GM21360 (cell line): ENCODE results near the gene FBLN2.
"Not testable (repeated sequence)": the region's sequence is repeated elsewhere in the genome, so short reads cannot be mapped to it uniquely, and the experiment has no call there.

Experiments
- ATAC-seq: cut with Tn5 transposase; IDR thresholded peaks from one replicate; pipeline ENCODE4 v1.9.1; 2021; ENCODE audit warnings: mild to moderate bottlenecking, moderate library complexity; ENCODE audit not compliant: unreplicated experiment

The FBLN2 gene

DNA sequence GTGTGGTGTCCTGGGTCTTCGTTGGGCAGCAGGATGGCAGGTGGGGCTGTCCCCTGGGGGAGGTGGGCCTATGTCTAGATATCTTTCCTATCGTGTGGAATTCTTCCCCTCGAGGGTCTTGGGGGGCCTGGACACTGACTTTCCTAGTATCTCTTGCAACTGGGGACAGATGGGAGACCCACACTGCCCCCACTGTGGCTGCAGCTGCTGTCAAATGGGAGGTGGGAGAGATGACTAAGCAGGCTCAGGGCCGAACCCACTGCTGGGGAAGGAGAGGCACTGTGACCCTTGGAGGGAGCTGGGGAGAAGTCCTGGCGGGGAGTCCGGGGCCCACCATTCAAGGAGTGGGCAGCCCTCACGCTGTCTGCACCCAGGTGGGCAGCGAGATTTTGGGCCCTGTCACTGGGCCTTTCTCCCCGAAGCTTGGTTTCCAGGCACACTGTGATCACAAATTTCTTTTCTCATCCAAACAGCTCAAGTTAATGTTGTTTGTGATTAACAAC lies 2.9 kb upstream of the FBLN2 start:
- no peak for ATAC-seq

DNA sequence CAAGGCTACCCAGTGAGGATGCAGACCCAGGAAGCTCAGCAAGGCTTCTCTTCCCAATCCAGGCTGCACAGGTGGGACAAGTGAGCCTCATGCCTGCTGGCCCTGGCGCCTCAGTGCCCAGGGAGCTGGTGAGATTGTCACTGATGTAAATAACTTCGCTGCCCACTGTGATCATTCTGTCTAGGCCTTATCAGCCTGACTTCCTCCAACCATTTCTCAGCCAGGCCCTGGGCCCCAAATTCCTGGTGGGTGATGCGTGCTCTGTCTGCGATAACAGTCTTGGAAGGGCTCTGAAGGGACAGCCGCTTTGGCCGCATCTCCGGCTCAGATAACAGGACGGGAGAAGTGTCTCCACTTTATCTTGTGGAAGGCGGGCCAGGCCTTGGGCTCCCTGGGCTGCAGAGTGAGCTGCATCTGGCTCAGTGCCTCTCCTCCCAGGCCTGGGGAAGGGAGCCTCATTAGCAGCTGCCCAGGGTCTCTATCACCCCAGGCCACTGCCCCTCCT lies 2.2 kb upstream of the FBLN2 start:
- no peak for ATAC-seq

DNA sequence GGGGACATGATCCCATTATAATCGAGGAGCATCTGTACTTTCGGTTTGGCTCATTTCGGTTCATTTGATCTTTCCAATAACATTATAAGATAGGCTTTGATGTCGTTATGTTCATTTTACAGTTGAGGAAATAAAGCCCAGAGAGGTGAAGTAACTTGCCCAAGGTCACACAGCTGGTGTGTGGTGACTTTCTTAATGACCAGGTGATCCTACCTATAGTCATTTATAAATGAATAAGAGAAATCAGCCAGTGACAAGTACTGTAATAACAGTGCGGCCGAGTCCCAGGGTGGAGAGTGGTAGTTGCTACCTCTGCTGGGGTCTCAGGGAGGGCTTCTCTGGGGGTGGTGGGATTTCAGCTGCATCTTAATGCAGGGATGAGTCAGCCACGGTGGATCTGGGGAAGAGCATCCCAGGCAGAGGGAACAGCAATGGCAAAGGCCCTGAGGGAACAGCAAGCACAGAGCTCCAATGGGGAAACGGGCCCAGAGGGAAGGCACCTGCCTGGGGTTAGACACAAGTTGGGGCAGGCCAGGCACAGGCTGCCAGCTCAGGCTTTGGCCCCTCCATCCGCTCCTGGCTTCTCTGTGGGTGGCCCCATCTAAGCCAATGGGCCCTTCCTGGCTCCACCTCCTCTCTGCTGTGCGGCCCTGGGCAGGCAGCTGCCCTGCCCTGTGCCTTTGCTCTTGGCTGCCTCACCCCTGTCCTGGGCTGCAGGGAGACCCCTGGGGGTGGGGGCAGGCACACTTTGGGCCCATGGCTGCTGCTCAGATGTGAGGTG lies 1.1 kb upstream of the FBLN2 start:
- no peak for ATAC-seq

DNA sequence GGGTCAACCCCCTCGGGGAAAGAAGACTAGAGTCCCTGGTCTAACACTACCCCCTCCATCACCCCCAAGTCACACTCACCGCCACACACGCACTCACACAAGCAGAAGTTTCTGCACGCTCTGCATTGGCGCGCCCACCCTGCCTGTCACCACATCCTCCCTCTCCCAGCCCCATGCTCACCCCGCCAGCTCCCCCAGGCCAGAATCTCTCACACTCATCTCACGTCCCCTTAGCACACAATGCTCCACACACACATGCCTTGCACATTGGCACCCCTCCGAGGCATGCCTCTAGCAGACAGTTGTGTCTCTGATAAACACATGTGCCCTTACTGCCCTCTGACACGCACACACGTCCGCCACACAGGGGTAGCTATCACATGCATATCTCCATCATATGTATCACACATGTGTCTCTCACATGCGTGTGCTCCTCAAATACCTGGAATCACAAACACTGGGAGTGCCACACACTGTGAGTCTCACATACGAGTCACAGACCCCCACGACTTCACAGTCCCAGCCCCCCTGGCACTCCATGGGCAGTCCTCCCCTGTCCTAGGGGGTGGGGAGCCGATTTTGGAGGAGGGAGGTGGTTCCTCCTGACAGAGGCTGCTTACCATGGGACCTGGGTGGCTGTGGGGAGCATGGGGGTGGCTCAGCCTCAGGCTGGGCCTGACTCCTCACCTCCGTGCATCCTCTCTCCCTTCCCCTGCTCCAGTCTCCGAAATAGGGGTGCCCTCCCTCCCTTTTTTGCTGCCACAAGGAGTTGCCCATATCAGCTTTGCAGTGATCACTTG lies 898 bp downstream of the FBLN2 start:
- no peak for ATAC-seq

DNA sequence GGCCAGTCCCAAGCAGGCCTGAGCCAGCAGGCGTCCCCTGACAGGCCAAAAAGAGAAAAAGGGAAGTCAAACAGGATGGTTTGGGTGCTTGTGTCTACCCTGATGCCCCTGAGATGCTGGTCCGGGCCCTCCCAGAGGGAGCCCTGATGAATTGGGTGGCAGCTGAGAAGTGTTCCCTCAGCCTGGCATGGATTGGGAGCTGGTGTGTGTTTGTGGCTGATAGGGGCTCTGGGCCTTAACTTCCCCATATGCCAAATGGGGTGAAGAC lies 1.4 kb downstream of the FBLN2 start:
- no peak for ATAC-seq

- ATAC-seq, result no peak
Measured at GRCh38 chr3:13550791-13551360, 2.0 kb downstream of the FBLN2 start.

DNA sequence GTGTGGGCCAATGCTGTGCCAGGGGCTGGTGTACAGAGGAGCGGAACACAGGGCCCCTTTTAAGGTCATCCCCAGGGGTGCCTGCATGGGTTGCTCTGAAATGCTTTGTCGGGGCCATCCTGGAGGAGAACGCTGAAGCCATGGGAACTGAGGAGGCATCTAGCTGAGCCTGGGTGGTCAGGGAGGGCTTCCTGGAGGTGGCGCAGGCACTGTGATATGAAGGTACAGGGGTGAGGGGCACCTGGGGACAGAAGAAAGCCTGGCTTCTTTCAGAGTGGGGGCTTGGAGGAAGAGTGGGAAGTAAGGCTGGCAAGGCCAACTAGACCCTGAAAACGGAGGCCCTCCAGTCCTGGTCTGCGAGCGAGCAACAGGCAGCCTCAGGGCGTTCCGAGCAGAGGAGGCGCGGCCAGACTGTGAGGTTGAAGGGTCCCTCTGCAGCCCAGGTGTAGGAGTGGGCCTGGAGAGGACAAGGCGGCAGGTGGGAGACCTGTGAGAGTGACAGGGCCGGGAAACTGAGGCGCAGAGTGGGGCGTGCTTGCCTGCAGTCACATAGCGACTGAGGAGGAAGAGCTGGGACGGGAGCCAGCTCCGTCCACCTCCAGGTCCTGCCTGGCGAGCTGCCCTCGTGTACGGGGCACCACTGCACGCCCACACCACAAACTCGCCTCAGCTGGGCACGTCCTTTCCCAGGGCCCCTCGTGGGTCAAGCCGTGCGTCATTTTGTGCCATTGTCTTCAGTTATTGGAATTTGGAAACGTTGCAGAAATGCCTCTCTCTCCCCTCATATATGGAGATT lies 4.1 kb downstream of the FBLN2 start:
- ATAC-seq, result no peak

DNA sequence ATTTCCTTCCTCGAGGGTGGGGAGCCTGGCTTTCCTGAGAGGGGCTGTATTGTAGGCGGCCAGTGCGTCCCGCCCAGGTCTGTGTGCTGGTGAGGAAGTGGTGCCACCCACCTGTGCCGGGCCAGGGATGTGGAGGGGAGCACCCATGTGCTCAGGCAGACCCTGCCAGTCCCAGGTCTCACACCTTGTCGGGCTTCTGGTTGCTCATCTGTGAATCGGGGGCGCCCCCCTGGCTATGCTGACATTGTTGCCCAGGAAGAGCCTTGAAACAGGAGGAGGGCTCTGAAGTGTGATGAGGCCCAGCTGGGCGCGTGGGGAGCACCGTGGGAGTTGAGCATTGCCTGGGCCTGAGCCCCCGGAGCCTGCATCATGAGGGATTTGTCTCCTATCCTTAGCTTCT lies 4.8 kb downstream of the FBLN2 start:
- ATAC-seq, result no peak

DNA sequence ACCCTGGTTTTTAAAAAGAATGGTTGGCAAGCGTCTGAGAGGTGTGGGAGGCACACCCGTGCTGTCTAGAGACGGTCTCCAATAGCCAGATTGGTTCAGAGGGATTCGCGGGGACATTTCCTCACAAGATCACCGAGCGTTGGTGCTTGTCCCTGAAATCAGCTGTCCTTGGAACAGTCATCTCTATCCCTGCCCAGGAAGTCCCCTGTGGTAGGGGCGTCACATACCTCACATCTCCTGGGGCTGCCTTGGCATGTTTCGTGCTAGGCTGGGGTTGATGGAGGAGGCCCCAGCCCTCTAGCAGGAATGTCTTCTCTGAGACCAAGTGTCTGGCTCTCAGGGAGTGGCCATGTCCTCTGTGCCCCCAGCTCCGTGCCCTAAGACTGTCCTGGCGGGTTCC lies 6.8 kb downstream of the FBLN2 start:
- no peak for ATAC-seq

GRCh38 chr3:13556207-13556606 lies 7.3 kb downstream of the FBLN2 start:
- no peak for ATAC-seq

DNA sequence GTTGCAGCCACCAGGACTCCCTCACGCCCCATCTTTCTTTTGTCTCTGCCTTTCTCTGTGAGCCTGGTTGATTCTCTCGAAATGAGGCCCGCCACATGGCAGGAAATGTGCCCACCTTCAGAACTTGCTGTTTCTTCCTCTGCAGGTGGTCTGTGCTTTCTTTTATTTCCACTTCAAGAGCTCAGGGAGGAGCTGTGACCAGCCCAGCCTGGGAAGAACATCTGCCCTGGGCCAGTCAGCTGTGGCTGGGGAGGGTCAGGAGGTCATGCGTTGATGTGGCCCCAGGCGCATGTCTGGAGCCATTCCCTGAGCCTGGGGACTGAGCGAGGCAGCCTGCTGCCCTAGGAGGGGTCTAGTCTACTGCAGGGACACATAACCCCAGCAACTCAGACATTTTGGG lies 8.0 kb downstream of the FBLN2 start:
- ATAC-seq, result no peak

GRCh38 chr3:13557417-13557816 lies 8.5 kb downstream of the FBLN2 start:
- ATAC-seq, result no peak

DNA sequence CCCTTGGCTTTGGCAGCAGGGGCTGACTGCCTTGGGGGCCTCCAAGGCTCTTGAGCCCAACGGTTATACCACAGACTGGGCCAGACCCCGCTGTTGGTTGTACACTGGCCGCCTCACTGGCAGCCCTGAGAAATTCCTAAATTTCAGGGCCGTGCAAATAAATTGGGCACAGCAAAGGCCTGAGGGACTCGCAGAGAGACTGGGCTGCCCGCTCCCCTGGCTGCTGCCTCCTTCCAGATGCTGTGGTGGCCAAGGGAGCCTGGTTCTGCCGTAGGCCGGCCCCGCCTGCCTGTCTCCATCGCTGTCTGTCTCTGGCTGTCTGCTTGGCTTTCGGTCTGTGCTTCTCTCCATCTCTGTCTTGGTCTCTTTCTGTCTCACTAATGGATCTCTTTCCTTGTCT lies 9.0 kb downstream of the FBLN2 start:
- no peak for ATAC-seq

DNA sequence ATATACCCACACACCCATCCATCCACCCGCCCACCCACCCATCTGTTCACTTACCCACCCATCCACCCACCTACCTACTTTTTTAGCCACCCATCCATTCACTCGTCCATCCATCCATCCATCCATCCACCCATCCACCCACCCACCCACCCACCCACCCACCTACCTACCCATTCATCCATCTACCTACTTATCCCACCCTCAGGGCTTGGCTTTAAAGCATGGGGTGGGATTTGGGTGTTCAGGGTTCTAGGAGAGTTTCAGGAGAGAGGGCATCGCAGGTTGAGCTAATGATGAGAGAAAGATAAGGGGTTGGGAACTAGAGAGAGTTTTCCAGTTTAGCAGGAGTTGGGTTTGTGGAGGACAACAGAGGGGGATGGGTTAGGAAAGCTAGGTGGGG lies 9.7 kb downstream of the FBLN2 start:
- ATAC-seq, result no peak

- no peak for ATAC-seq
Measured at GRCh38 chr3:13559764-13560525, 11.0 kb downstream of the FBLN2 start.

DNA sequence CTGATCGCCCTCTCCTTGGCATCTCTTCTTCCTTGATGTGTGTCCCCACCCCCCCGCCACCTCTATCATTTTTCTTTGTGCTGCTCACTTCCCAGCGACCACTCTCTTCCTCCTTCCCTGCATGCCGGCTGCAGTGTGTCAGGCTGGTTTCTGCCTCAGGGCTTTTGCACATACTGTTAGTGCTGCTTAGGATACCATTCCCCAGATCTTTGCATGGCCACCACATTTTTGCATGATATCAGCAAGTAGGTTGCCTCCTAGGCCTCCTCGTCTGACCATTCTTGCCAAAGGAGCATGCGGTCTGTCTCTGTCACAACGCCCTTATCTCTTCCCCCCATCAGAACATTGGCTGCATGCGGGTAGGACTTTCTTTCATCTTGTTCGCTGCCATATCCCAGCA lies 12.5 kb downstream of the FBLN2 start:
- no peak for ATAC-seq

DNA sequence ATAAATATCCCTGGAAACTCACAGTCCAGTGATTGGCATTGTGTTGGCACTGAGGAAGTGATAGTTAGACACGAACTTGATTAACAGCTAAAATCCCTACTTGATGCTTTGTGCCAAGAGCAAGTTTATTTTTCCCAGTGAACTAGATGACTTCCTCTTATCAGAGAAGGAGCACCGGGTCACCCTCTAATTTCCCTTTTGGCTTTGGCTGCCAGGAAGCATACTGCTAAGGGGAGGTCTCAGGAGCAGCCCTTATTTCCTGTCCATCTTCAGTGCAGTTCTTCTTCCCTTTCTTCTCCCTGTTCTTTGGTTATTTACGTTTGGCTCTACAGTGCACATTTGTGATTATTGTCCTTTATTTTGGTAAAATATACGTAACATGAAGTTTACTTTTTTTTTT lies 13.0 kb downstream of the FBLN2 start:
- ATAC-seq, result no peak

GRCh38 chr3:13562421-13562820 lies 13.5 kb downstream of the FBLN2 start:
- ATAC-seq, result not testable (repeated sequence)

GRCh38 chr3:13563321-13563720 lies 14.4 kb downstream of the FBLN2 start:
- ATAC-seq, result no peak

DNA sequence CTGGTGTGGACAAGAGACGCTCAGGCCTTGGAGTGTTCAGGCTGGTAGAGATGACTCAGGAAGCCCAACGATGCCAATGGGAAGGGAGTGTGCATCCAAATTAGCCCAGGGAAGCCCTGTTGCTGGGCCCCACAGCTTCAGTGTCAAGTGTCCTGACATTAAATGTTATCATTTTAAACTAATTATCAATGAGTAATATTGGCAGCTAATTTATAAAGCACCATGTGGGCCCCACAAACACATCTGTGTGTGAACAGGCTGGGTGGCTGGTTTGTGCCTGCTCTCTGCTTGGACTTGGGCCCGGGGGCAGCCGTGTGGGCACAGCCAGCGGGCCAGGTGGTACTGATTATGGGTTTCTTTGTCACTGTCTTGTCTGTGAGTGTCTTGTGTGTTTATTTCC lies 15.0 kb downstream of the FBLN2 start:
- ATAC-seq, result no peak
